ENCODE measurements around the gene LMF1. TPM values are rescaled to one million over a fixed set of nuclear protein-coding genes. Genes with fewer than 3 reads are reported as not detected.
A peak's percentile ranks its signal among the peaks of the same experiment; 100 is the strongest.

The LMF1 gene
- total and polyA plus RNA-seq, 2 of the 13 experiments (the other 11 are each of a cell fraction or from before 2014, with no cell fraction given) = 6.8 to 8.5 TPM

DNA sequence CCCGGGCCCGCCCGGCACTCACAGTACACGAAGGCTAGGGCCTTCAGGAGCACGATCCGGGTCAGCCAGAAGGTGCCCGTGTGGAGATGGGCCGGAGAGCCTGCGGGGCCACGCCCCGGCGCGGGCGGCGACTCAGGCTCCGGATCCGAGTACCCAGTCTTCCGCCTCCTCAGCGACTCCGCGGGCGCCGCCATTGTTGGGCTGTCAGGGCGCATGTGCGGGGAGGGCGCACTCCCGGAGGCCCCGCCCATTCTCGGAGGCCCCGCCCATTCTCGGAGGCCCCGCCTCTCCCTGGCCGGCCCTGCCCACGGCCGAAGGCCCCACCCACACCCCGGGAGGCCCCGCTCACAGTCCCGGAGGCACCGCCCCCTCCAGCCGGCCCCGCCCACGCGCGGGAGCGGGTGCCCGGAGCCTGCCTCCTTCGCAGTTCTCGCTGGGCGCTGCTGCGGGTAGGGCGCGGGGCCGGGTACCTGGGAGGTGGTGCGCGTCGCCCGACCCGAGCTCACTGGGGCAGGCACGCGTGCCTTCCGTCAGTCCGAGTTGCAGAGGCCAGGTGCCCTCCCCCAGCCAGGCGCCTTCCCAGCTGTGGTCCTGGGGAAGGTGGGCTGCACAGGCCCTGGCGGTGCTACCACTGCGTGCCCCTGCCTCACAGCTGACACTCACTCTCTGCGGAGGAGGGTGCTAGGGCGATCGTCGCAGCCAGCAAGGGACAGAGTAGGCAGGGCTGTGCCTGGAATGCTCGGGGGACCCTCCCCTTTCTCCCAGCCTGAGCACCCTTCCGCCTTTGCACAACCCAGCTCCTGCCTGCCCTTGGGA, at the start of gene LMF1 (continued):
- TF ChIP-seq, protein P1, sequence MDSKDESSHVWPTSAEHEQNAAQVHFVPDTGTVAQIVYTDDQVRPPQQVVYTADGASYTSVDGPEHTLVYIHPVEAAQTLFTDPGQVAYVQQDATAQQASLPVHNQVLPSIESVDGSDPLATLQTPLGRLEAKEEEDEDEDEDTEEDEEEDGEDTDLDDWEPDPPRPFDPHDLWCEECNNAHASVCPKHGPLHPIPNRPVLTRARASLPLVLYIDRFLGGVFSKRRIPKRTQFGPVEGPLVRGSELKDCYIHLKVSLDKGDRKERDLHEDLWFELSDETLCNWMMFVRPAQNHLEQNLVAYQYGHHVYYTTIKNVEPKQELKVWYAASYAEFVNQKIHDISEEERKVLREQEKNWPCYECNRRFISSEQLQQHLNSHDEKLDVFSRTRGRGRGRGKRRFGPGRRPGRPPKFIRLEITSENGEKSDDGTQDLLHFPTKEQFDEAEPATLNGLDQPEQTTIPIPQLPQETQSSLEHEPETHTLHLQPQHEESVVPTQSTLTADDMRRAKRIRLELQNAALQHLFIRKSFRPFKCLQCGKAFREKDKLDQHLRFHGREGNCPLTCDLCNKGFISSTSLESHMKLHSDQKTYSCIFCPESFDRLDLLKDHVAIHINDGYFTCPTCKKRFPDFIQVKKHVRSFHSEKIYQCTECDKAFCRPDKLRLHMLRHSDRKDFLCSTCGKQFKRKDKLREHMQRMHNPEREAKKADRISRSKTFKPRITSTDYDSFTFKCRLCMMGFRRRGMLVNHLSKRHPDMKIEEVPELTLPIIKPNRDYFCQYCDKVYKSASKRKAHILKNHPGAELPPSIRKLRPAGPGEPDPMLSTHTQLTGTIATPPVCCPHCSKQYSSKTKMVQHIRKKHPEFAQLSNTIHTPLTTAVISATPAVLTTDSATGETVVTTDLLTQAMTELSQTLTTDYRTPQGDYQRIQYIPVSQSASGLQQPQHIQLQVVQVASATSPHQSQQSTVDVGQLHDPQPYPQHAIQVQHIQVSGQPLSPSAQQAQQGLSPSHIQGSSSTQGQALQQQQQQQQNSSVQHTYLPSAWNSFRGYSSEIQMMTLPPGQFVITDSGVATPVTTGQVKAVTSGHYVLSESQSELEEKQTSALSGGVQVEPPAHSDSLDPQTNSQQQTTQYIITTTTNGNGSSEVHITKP (CRISPR knock-in tag; IDR thresholded peaks at IDR 0.05; ENCODE audit: low read depth) = no peak
- TF ChIP-seq ZNF879 (CRISPR knock-in tag; IDR thresholded peaks at IDR 0.05) (peak; percentile 87; the same call in 1 of the 2 replicates), FOXK1 (CRISPR knock-in tag; IDR thresholded peaks at IDR 0.05; ENCODE audit: borderline replicate concordance, low read depth) (peak; percentile 24; the same call in 1 of the 2 replicates), ZNF567 (CRISPR knock-in tag; IDR thresholded peaks at IDR 0.05; ENCODE audit: borderline replicate concordance) (no peak; the same call in 1 of the 2 replicates), DNMT3B (CRISPR knock-in tag; conservative IDR thresholded peaks at IDR 0.05) (peak; percentile 86; the same call in 1 of the 2 replicates), SIN3A (IDR thresholded peaks at IDR 0.05; ENCODE audit: borderline replicate concordance, low read depth, low read length) (peak; percentile 42; the same call in 1 of the 2 replicates), ZNF20 (CRISPR knock-in tag; IDR thresholded peaks at IDR 0.05) (no peak), TGIF2 (CRISPR knock-in tag; IDR thresholded peaks at IDR 0.05) (no peak)
- TF ChIP-seq, protein P2, sequence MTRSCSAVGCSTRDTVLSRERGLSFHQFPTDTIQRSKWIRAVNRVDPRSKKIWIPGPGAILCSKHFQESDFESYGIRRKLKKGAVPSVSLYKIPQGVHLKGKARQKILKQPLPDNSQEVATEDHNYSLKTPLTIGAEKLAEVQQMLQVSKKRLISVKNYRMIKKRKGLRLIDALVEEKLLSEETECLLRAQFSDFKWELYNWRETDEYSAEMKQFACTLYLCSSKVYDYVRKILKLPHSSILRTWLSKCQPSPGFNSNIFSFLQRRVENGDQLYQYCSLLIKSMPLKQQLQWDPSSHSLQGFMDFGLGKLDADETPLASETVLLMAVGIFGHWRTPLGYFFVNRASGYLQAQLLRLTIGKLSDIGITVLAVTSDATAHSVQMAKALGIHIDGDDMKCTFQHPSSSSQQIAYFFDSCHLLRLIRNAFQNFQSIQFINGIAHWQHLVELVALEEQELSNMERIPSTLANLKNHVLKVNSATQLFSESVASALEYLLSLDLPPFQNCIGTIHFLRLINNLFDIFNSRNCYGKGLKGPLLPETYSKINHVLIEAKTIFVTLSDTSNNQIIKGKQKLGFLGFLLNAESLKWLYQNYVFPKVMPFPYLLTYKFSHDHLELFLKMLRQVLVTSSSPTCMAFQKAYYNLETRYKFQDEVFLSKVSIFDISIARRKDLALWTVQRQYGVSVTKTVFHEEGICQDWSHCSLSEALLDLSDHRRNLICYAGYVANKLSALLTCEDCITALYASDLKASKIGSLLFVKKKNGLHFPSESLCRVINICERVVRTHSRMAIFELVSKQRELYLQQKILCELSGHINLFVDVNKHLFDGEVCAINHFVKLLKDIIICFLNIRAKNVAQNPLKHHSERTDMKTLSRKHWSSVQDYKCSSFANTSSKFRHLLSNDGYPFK (CRISPR knock-in tag; IDR thresholded peaks at IDR 0.05; ENCODE audit: borderline replicate concordance) = peak; percentile 99
- TF ChIP-seq, protein P3, sequence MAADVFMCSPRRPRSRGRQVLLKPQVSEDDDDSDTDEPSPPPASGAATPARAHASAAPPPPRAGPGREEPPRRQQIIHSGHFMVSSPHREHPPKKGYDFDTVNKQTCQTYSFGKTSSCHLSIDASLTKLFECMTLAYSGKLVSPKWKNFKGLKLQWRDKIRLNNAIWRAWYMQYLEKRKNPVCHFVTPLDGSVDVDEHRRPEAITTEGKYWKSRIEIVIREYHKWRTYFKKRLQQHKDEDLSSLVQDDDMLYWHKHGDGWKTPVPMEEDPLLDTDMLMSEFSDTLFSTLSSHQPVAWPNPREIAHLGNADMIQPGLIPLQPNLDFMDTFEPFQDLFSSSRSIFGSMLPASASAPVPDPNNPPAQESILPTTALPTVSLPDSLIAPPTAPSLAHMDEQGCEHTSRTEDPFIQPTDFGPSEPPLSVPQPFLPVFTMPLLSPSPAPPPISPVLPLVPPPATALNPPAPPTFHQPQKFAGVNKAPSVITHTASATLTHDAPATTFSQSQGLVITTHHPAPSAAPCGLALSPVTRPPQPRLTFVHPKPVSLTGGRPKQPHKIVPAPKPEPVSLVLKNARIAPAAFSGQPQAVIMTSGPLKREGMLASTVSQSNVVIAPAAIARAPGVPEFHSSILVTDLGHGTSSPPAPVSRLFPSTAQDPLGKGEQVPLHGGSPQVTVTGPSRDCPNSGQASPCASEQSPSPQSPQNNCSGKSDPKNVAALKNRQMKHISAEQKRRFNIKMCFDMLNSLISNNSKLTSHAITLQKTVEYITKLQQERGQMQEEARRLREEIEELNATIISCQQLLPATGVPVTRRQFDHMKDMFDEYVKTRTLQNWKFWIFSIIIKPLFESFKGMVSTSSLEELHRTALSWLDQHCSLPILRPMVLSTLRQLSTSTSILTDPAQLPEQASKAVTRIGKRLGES (CRISPR knock-in tag; IDR thresholded peaks at IDR 0.05; ENCODE audit: borderline replicate concordance) = no peak

All from HepG2 (cell line).